Sigmoid colon (tissue), 4 donors: Measurements from ENCODE around the gene FUT2.

Source experiments
- CTCF ChIP-seq, 4 experiments: fragments of 450-650 bp in 3 of 4; fragments of 200-600 bp in 1 of 4; IDR thresholded peaks; one replicate each; pipeline ENCODE4 v1.5.1; 2016 to 2019; ENCODE audit warnings: antibody characterized with exemption in 4 of 4, mild to moderate bottlenecking in 3 of 4, moderate library complexity in 2 of 4
- POLR2AphosphoS5 ChIP-seq, 4 donors: sonication (generic); formaldehyde crosslinking; IDR thresholded peaks; one replicate each; pipeline ENCODE4 v1.6.1; 2017; ENCODE audit warnings: antibody characterized with exemption in 4 of 4

- TF ChIP-seq CTCF (IDR thresholded peaks at IDR 0.05): peak in 2 of 4 experiments; percentile 9 to 18
- TF ChIP-seq POLR2AphosphoS5 (IDR thresholded peaks at IDR 0.05): no peak
Measured at GRCh38 chr19:48713041-48713863, 17.5 kb downstream of the FUT2 start.
